OCI-LY3 (cell line): ENCODE results near the gene PLD3.

Experiments used
- H2AFZ ChIP-seq: fragments of 200-600, 300-600 bp; shearing (Covaris generic); 2 replicates; pipeline ENCODE4 v1.6.0; 2014; ENCODE audit warnings: antibody characterized with exemption, low read depth, low read length
- H3K27ac ChIP-seq: fragments of 200-600, 300-600 bp; sonication (generic); 2 replicates; pipeline ENCODE4 v1.5.1; 2014; ENCODE audit warnings: mild to moderate bottlenecking, low read length, moderate library complexity, mixed read lengths
- H3K27me3 ChIP-seq: fragments of 200-600, 300-600 bp; sonication (generic); 2 replicates; pipeline ENCODE4 v1.6.1; 2014; ENCODE audit warnings: low read depth, low read length, mixed read lengths
- H3K36me3 ChIP-seq: fragments of 200-600, 300-600 bp; sonication (generic); replicated peaks from 2 replicates; pipeline ENCODE3; 2014; ENCODE audit warnings: low read depth, low read length, mixed read lengths
- H3K4me1 ChIP-seq: fragments of 300-600, 200-600 bp; sonication (generic); 2 replicates; pipeline ENCODE4 v1.6.1; 2014; ENCODE audit warnings: low read length, mixed read lengths
- H3K4me2 ChIP-seq: fragments of 200-600, 300-600 bp; sonication (generic); 2 replicates; pipeline ENCODE4 v1.6.1; 2014; ENCODE audit warnings: low read length, mixed read lengths
- H3K4me3 ChIP-seq: fragments of 300-600, 200-600 bp; sonication (generic); 2 replicates; pipeline ENCODE4 v1.5.1; 2014; ENCODE audit warnings: antibody characterized with exemption, mild to moderate bottlenecking, low read length, moderate library complexity
- H3K79me2 ChIP-seq: fragments of 300-600, 200-600 bp; shearing (Covaris generic); 2 replicates; pipeline ENCODE4 v1.6.1; 2014; ENCODE audit warnings: mild to moderate bottlenecking, low read length, mixed read lengths
- H3K9ac ChIP-seq: fragments of 300-600, 200-600 bp; shearing (Covaris generic); 2 replicates; pipeline ENCODE4 v1.6.0; 2014; ENCODE audit warnings: mild to moderate bottlenecking, low read length, moderate library complexity
- H3K9me3 ChIP-seq: fragments of 200-600, 300-600 bp; shearing (Covaris generic); 2 replicates; pipeline ENCODE4 v1.6.1; 2014; ENCODE audit warnings: low read length, mixed read lengths; ENCODE audit not compliant: insufficient read depth
- H4K20me1 ChIP-seq: fragments of 200-600, 300-600 bp; sonication (generic); 2 replicates; pipeline ENCODE4 v1.6.1; 2016; ENCODE audit warnings: low read length, mixed read lengths; ENCODE audit not compliant: insufficient read depth
- CTCF ChIP-seq: fragments of 200-600, 300-600 bp; sonication (generic); IDR thresholded peaks from 2 replicates; pipeline ENCODE4 v1.5.1; 2014; ENCODE audit warnings: antibody characterized with exemption, low read length, low read depth
- EZH2phosphoT487 ChIP-seq: fragments of 200-600 bp; shearing (Covaris generic); IDR thresholded peaks from 2 replicates; pipeline ENCODE4 v1.6.1; 2018; ENCODE audit warnings: antibody characterized with exemption, mixed run types, low read depth

PLD3 gene

GRCh38 chr19:40417643-40417981 lies 69.1 kb downstream of the PLD3 start:
- Histone ChIP-seq H3K79me2 (no peaks in the 10 kb centered on the region), H3K27ac (no peak overlapping the region), H4K20me1 (no peaks in the 10 kb centered on the region), H3K4me2 (no peak overlapping the region), H3K36me3 (peaks cover 4% of the 10 kb centered on the region), H3K4me1 (peaks cover 5% of the 10 kb centered on the region), H3K27me3 (no peaks in the 10 kb centered on the region), H3K9me3 (no peaks in the 10 kb centered on the region), H3K9ac (no peak overlapping the region), H3K4me3 (no peak overlapping the region), H2AFZ (no peak overlapping the region)
- no peak for TF ChIP-seq CTCF
- TF ChIP-seq EZH2phosphoT487 = no peak

- Histone ChIP-seq H2AFZ (no peak overlapping the region), H3K4me3 (no peak overlapping the region), H3K36me3 (peaks cover 8% of the 10 kb centered on the region), H3K9me3 (no peaks in the 10 kb centered on the region), H3K9ac (no peak overlapping the region), H3K4me1 (peaks cover 5% of the 10 kb centered on the region), H3K27me3 (no peaks in the 10 kb centered on the region), H3K27ac (no peak overlapping the region), H3K4me2 (no peak overlapping the region), H3K79me2 (no peaks in the 10 kb centered on the region), H4K20me1 (no peaks in the 10 kb centered on the region)
- TF ChIP-seq EZH2phosphoT487 (no peak), CTCF (no peak)
Observed at GRCh38 chr19:40418040-40418439, 69.5 kb downstream of the PLD3 start.

GRCh38 chr19:40419066-40419612 lies 70.6 kb downstream of the PLD3 start:
- H4K20me1 ChIP-seq = no peaks in the 10 kb centered on the region
- H3K27me3 ChIP-seq = no peaks in the 10 kb centered on the region
- peaks cover 5% of the 10 kb centered on the region for H3K4me1 ChIP-seq
- H3K36me3 ChIP-seq = peaks cover 8% of the 10 kb centered on the region
- no peak for TF ChIP-seq EZH2phosphoT487
- TF ChIP-seq CTCF = no peak
- no peak overlapping the region for H3K27ac ChIP-seq
- H2AFZ ChIP-seq = no peak overlapping the region
- no peaks in the 10 kb centered on the region for H3K79me2 ChIP-seq
- H3K4me3 ChIP-seq = no peak overlapping the region
- H3K9ac ChIP-seq = no peak overlapping the region
- H3K9me3 ChIP-seq = no peaks in the 10 kb centered on the region
- no peak overlapping the region for H3K4me2 ChIP-seq

- TF ChIP-seq EZH2phosphoT487 (no peak), CTCF (no peak)
- Histone ChIP-seq H3K4me3 (no peak overlapping the region), H3K9ac (no peak overlapping the region), H2AFZ (no peak overlapping the region), H4K20me1 (no peaks in the 10 kb centered on the region), H3K9me3 (no peaks in the 10 kb centered on the region), H3K27ac (no peak overlapping the region), H3K36me3 (peaks cover 8% of the 10 kb centered on the region), H3K27me3 (no peaks in the 10 kb centered on the region), H3K4me1 (peaks cover 9% of the 10 kb centered on the region), H3K4me2 (no peak overlapping the region), H3K79me2 (peaks cover 4% of the 10 kb centered on the region; the same call in 1 of the 2 replicates)
Observed at GRCh38 chr19:40419780-40420179, 71.3 kb downstream of the PLD3 start.
